Fibroblast of villous mesenchyme (primary cell): ENCODE data around the gene CCDC136. TPM values are rescaled to one million over a fixed set of nuclear protein-coding genes. Genes with fewer than 3 reads are reported as not detected.
A peak's percentile ranks its signal among the peaks of the same experiment; 100 is the strongest.

ENCODE experiments used
- DNase-seq: peaks from one replicate; pipeline ENCODE4 v3.0.0-alpha.2; 2010; ENCODE audit warnings: low read depth
- H3K4me3 ChIP-seq: 2 replicates; pipeline ENCODE4 v1.5.1; 2011; ENCODE audit warnings: low read depth, mild to moderate bottlenecking, low read length
- CTCF ChIP-seq: IDR thresholded peaks from 2 replicates; pipeline ENCODE4 v1.5.1; 2012; ENCODE audit warnings: low read depth, mild to moderate bottlenecking, low read length; ENCODE audit not compliant: insufficient read depth
- small RNA-seq: library from RNA; depleted of rRNA; stranded (forward); fragments of <200 nt; gene quantifications from one replicate; pipeline ENCODE3, GENCODE V24; 2012
- total RNA-seq: library from RNA; depleted of rRNA; stranded (reverse); fragments of >200 nt; gene quantifications from 2 replicates; pipeline ENCODE4 v1.2.3, GENCODE V29; 2012

CCDC136 gene
- total RNA-seq, 1 donor: 9.9 TPM

- TF ChIP-seq CTCF: no peak
- DNase-seq: no peak
- H3K4me3 ChIP-seq: peak overlapping the region; percentile 50
These were observed 76.9 kb downstream of the CCDC136 start for GRCh38 chr7:128868624-128869137.

GRCh38 chr7:128869138-128869943 is 77.6 kb downstream of the CCDC136 start:
- TF ChIP-seq CTCF: no peak
- peak; percentile 29 for DNase-seq
- H3K4me3 ChIP-seq: peak overlapping the region; percentile 50

- peak overlapping the region; percentile 43 for H3K4me3 ChIP-seq
- DNase-seq: no peak
- no peak for TF ChIP-seq CTCF
These were observed 78.1 kb downstream of the CCDC136 start for GRCh38 chr7:128869944-128870285.

GRCh38 chr7:128871050-128871449 is 79.3 kb downstream of the CCDC136 start:
- no peak for DNase-seq
- TF ChIP-seq CTCF: no peak
- H3K4me3 ChIP-seq: no peak overlapping the region

Small RNA genes within 50 kb of the gene (small RNA-seq; reads per million reads assigned to genes)
- gene RN7SL81P: not detected

Other genes with a start within 250 kb of the CCDC136 start
- gene GARIN1A, start 119.7 kb upstream of the CCDC136 start, total RNA-seq: 0.64 and 2.6 TPM in 2 replicates
- gene CALU, start 52.6 kb upstream of the CCDC136 start, total RNA-seq: 689 and 855 TPM in 2 replicates
- gene OPN1SW, start 16.2 kb upstream of the CCDC136 start, total RNA-seq: not detected in 2 replicates
- 185 and 202 TPM in 2 replicates for gene FLNC, start 38.4 kb downstream of the CCDC136 start, total RNA-seq
- 73.1 and 82.5 TPM in 2 replicates for gene ATP6V1F, start 70.9 kb downstream of the CCDC136 start, total RNA-seq
- gene KCP, start 118.7 kb downstream of the CCDC136 start, total RNA-seq: under 0.01 TPM in 1 of 2 replicates, not detected in the other
- under 0.01 TPM in 1 of 2 replicates, not detected in the other for gene IRF5, start 146.0 kb downstream of the CCDC136 start, total RNA-seq